ENCODE results near the gene ERICH6. TPM values are rescaled to one million over a fixed set of nuclear protein-coding genes. Genes with fewer than 3 reads are reported as not detected.

The ERICH6 gene
- total RNA-seq, 1 donor from 2014 or later = not detected

- no peak for DNase-seq
These were observed 91.2 kb downstream of the ERICH6 start for GRCh38 chr3:150612494-150612893.

- DNase-seq = no peak
These were observed 92.1 kb downstream of the ERICH6 start for GRCh38 chr3:150611666-150612065.

- no peak for DNase-seq
These were observed 92.9 kb downstream of the ERICH6 start for GRCh38 chr3:150610785-150611184.

- DNase-seq = no peak
These were observed 93.7 kb downstream of the ERICH6 start for GRCh38 chr3:150609988-150610387.

Other genes with a start within 250 kb of the ERICH6 start
- gene SERP1, start 157.4 kb downstream of the ERICH6 start, total RNA-seq = 94.0 TPM
- 219 TPM for gene EIF2A, start 157.1 kb downstream of the ERICH6 start, total RNA-seq
- 43.9 TPM for gene SELENOT, start 100.6 kb downstream of the ERICH6 start, total RNA-seq
- gene SIAH2, start 59.2 kb upstream of the ERICH6 start, total RNA-seq = 32.1 TPM
- not detected for gene MINDY4B, start 201.5 kb upstream of the ERICH6 start, total RNA-seq

Data from tongue (tissue), 2 donors.